Activated T-helper 9 cell treated with anti-CD3 and anti-CD28 coated beads, Interleukin-2, amount 50 U/mL, for 16 hours (primary cell): ENCODE measurements around the gene MEPCE.
A peak's percentile ranks its signal among the peaks of the same experiment; 100 is the strongest.

Experiments used
- DNase-seq: peaks from one replicate; pipeline ENCODE4 v3.0.0-alpha.2; 2020; ENCODE audit warnings: low read depth

The MEPCE gene

GRCh38 chr7:100464791-100465190 lies 35.2 kb downstream of the MEPCE start:
- DNase-seq = no peak

- DNase-seq = no peak
Observed at GRCh38 chr7:100465299-100465698, 35.7 kb downstream of the MEPCE start.

- DNase-seq = no peak
Observed at GRCh38 chr7:100465702-100466311, 36.2 kb downstream of the MEPCE start.

- no peak for DNase-seq
Observed at GRCh38 chr7:100466653-100467605, 37.3 kb downstream of the MEPCE start.

- DNase-seq = no peak
Observed at GRCh38 chr7:100467638-100468373, 38.2 kb downstream of the MEPCE start.

GRCh38 chr7:100469227-100470044 lies 39.8 kb downstream of the MEPCE start:
- DNase-seq = peak; percentile 75

GRCh38 chr7:100471021-100471420 lies 41.4 kb downstream of the MEPCE start:
- DNase-seq = no peak

- no peak for DNase-seq
Observed at GRCh38 chr7:100472121-100472851, 42.7 kb downstream of the MEPCE start.

- DNase-seq = no peak
Observed at GRCh38 chr7:100472854-100473499, 43.3 kb downstream of the MEPCE start.

GRCh38 chr7:100475549-100475948 lies 45.9 kb downstream of the MEPCE start:
- no peak for DNase-seq

- no peak for DNase-seq
Observed at GRCh38 chr7:100476101-100476780, 46.6 kb downstream of the MEPCE start.

GRCh38 chr7:100476903-100477870 lies 47.6 kb downstream of the MEPCE start:
- DNase-seq = no peak

- DNase-seq = no peak
Observed at GRCh38 chr7:100477871-100478267, 48.2 kb downstream of the MEPCE start.

GRCh38 chr7:100478958-100479660 lies 49.5 kb downstream of the MEPCE start, which contains the start of gene TSC22D4:
Gene TSC22D4, minus strand, starts transcription at chr7:100479214. Its CDS starts 1,176 bp downstream, at chr7:100478038.
- DNase-seq = peak; percentile 81

- no peak for DNase-seq
Observed at GRCh38 chr7:100481466-100481865, 51.8 kb downstream of the MEPCE start.

GRCh38 chr7:100482728-100483089 lies 53.1 kb downstream of the MEPCE start:
- DNase-seq = no peak

- peak; percentile 76 for DNase-seq
Observed at GRCh38 chr7:100483090-100483721, 53.6 kb downstream of the MEPCE start.
